GM10847 (cell line): ENCODE data around the gene PDE6H.

Source experiments
- POLR2A ChIP-seq: IDR thresholded peaks from 2 replicates; pipeline ENCODE4 v1.6.1; 2011; ENCODE audit not compliant: insufficient read length; ENCODE audit errors: extremely low read depth

The PDE6H gene

DNA sequence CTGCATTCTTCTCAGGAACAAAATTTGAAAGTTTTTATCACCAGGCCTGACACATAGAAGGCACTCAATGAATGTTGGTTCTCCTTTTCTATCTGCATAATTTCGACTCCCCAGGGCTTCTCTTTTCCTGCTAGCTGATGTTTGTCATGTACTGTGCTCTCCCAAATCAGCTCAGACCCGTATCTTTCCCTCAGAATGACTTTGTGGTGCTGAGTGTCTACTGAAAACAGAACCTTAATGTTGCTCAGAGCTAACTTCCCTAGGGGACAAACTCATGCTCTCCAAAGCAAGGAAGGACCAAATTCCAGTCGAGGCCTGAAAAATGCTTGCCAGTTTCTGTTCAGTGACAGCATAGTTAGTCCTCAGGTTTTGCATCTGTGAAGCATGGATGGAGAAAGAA, 13.4 kb upstream of the PDE6H start:
- TF ChIP-seq POLR2A = no peak

DNA sequence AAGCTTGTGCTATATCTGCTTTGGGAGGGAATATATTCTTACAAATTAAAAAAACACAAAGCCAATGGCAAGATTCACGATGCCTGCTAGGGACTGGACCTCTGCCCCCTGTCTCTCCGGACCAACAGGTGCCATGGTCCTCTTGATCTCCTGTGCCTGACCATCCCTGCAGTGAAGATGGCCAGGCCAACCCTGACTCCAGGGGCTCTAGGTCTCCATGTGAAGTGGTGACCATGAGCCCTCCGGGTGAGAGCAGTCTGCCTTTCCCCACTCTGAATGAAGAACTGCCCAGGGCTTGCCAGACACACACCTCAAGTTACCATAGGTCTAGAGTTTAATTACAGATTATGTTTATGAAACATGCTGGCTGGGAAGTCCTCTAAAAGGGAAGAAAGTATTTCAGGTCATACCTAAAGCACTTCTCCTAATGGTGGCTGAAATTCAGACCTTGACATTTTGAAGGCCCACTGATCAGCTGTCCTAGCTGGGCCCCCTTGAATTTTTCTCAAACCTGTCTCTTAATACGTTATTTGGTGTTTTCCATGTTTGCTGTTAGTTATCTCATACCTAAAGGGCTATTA, 12.8 kb upstream of the PDE6H start:
- TF ChIP-seq POLR2A = no peak

DNA sequence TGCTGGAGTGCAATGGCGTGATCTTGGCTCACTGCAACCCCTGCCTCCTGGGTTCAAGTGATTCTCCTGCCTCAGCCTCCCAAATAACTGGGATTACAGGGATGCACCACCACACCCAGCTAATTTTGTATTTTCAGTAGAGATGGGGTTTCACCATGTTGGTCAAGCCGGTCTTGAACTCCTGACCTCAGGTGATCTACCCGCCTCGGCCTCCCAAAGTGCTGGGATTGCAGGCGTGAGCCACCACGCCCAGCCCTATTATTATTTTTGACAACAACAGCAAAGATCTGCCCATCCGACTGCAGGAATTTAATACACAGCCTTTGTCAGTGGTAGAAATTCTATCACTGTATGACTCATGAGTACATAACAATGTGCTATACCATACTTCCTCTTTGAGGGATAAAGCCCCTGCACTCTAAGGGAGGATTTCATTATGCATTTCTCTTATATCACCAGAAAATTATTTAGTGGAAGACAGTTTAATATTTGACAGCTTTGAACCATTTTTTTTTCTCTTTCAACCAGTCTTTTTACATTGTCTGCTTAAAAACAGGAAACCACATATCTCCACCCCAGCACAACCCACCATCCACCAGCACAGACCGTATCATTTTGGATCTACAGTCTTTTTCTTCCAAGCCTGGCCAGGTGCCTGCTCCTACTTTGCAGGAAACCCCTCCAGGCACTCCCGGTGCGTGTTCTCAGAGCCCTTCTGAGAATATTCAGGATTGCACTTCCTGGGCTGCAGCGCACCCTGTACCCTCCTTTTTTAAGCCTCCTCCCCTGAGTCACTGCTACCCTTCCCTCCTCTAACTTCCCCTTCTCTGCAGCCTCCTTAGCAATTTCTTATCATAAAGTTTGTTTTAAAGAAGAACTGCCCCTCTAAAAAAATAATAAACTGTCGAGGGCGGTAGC, 12.0 kb upstream of the PDE6H start:
- no peak for TF ChIP-seq POLR2A

DNA sequence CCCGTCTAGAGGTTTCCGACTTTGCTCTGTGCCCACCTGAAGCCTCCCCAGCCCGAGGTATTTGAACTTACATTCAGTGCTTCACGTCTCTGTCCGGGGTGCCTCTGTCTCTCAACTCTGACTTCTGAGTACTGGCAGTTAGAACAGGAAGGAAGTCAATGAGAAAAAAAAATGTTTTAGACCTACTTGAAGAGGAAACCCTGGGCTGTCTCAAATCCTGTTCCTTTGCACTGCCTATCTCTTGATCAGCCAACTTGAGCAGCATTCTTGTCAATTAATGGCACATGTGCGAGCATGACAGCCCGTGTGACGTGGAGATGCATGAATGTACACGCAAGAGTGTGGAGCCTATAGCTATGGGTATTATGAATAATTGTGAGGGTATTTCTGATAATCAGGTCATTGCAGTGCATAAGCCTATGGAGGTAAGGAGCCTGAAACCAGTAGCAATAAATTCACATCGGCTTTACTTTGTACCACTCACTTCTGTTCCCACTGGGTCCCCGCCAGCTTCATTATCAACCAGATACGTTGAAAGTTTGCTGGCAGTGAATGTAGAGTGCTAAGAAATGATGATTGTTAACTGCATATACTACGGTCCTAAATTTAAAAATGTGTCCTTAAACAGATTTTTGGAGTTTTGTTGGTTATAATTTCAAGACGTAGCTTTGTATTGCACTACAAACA, 11.2 kb upstream of the PDE6H start, which contains the start of gene ARHGDIB:
Gene ARHGDIB, minus strand, starts transcription at position 136 of the 687 bp plus-strand sequence. CDS start 10,889 bp downstream, outside the sequence.
- no peak for TF ChIP-seq POLR2A

DNA sequence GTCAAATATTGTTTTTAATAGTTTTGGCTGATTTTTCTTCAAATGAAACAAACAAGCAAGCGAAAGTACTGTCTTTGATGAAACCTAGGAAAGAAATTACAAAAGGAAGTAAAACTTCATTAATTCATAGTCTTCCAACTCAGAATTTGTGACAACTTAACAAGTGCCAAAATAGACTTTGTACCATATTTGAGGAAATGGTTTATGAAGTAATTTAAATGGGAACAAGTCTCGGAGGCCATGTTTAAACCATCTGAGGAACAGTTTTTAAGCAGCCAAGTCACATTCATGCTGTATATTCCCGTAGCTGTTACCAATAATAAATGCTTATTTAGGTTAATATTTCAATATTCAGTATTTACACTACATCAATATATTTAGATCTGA, 10.7 kb upstream of the PDE6H start:
- TF ChIP-seq POLR2A = no peak

DNA sequence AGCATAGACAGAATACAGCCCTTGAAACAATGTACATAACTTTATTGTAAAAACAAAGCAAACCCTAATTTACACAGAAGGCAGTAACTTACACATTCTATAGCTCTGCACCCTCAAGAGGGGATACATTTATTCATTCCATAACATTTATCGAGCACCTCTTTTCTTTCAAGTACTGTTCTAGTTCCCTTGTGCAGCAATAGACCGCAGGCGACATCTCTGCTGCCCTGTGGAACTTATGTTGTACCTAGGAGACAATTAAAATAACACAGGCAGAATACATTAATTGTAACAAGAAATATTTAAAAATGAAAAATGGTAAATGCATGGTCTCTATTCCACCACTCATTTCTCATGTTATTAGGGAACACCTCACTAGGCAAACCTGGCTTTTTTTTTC, 10.0 kb upstream of the PDE6H start:
- TF ChIP-seq POLR2A = no peak

DNA sequence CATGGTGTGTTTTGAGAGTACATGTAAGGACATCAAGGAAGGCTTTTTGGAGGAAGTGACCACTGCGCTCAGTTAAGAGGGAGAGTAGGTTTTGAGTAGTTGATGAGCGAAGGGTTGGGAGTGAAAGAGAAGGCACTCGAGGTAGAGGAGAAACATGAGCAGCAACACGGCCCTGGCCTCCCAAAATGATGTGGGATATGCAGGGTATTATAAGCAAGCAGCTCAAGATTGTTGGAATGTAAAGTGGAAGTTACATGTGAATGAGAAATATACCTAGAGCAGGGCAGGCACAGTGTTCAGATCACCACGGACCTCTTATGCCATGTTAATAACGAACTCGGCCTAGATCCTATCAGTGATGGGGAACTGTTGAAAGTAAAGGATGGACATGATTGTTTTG, 9.3 kb upstream of the PDE6H start:
- TF ChIP-seq POLR2A = no peak

DNA sequence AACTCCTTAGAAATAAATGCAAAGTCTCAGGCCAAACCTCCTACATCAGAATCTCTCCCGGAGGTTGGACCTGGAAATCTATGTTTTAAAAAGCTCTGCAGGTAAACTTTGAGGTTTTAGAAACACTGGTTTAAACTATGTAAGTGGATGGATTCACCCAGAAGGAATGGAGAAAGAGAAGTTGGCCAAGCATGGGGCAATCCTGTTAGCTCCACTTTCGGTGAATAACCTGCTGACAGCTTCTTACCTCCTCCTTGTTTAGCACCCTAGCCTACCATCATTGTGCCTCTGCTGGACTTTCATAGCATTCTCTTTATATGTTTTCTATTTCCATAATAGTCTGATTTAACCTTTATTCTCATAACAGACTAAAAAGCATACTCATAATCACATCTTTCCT, 8.4 kb upstream of the PDE6H start:
- no peak for TF ChIP-seq POLR2A

DNA sequence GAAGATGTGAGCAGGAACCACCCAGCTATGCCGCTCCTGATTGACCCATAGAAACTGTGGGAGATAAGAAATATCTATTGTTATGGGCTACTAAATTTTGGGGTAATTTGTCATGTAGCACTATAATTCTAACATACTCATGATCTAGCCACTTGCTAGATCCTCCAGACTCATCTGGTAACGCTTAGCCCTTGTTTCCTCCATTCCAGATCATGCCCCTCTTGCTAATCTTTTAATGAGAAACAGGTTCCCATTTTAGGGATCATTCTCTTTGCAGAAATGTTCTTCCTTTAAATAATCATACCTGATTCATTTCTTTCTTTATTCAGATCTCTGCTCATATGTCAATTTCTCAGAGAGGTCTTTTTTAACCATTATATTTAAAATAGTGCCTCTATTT, 7.6 kb upstream of the PDE6H start:
- TF ChIP-seq POLR2A = no peak

DNA sequence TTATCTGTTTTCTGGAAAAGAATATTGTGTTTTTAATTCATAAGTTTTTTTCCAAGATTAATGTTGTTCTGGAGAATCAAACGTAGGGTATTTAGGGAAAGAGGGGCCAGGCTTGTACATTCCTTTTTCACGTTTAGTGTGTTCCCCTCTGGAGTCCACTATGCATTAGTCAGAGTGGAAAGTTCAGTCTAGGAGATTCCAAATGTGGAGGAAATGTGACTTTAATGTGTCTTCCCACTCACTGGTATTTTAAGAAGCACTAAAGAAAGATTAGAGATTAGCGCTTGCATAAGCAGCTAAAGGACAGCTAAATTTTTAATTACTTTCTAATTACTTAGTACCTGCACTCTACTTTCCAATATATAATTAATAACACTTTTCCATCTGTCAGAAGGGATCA, 4.4 kb upstream of the PDE6H start:
- no peak for TF ChIP-seq POLR2A

DNA sequence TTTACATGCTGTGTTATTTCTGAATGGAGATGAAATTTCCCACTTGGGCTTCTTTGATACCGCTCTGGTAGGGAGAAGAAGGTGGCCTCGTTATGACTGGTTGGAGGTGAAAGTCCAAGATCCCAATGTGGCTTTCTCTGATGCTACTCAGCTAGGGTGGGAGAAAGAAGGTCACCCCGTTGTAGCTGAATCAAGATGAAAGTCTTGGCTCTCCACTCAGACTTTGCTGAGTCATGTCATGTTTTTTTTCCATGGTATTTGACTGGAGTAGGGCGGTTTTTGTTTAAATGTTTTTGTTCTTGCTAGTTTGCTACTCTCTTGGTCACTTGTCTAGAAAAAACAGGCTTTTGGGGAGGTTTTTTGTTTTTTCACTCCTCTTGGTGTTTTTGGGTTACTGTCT, 2.4 kb upstream of the PDE6H start:
- no peak for TF ChIP-seq POLR2A

DNA sequence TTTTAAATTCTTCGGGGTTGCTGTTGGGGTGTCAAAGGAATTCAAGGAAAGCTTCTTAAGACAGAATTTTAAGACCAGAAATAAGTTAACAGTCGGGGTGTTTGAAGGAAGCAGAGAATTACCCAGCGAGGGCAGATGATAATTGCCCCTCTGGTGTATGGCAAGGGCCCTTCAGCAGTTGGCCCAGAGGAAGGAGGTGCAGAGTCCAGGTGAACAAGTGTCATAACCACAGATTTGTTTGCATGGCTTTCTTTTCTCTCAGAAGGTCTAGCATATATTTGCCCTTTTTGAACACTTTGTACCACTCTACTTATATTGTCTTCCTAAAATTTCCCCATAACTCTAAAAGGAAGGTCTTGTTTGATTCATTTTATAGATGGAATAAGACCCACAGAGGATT, 1.8 kb downstream of the PDE6H start:
- TF ChIP-seq POLR2A = no peak

DNA sequence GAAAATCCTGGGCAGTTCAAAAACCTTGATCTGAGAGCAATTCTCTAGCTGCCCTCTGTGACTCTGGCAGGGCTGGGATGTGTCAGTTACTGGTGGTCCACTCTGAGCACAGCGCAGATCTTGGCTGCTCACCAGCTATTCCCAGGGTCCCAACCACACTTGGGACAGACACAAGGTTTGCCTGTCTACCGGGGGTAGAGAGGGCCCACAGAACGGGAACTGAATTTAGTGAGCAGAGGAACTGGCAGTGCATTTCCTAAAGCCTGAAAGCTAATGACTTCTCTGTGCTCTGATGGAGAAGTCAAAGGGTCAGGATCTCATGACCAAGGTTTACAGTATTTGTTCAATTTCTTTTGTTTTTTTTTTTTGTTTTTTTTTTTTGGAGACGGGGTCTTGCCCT, 2.6 kb downstream of the PDE6H start:
- TF ChIP-seq POLR2A = no peak

DNA sequence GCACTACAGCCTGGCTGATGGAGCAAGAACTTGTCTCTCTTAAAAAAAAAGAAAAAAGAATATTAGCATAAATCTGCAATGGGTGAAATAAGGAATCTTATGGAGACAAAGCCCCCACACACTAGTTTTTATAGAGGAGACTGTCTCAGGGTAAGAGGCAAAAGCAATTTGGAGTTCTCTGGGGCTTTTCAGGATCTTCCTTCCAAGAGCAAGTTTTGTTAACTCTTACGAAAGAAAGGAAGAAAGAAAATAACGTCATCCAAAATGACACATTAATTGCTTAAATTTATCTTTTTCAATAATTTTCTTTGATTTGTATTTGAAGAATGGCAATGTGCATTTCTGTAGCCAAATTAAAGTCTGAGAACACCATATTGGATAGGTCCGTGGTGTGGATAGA, 3.8 kb downstream of the PDE6H start:
- TF ChIP-seq POLR2A = no peak

DNA sequence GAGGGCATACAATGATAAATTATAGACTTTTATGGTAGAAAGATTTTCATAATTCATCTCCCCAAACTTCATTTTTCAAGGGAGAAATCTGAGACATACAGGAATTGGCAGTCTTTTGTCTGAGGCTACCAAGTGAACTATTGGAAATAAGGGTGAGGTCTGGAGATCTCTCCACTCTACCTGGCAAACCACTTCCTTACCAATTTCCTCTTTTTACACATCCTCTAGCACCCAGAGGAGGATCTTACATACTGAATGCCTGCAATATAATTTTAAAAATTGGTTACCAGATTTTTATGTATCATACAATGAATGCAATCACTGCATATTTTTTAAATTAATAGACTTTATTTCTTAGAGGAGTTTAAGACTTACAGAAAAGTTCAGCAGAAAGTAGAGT, 6.6 kb downstream of the PDE6H start:
- no peak for TF ChIP-seq POLR2A

DNA sequence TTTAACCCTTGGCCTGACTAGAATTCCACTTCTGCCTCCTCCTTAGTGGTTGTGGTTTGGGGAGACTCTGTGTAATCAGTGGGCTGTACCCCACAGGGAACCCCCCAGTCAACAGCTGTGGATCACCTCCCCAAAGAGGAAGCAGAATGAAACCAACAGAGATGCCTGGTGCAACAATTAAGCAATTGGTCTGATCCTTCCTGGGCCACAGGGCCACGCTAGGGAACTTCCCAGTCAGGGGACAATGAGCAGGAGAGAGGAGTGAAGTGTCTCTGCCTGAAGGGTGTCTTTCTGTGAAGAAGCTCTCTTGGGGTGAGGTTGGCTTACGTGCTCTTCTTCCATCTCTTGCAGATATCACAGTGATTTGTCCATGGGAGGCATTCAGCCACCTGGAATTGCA, 8.2 kb downstream of the PDE6H start:
- no peak for TF ChIP-seq POLR2A

DNA sequence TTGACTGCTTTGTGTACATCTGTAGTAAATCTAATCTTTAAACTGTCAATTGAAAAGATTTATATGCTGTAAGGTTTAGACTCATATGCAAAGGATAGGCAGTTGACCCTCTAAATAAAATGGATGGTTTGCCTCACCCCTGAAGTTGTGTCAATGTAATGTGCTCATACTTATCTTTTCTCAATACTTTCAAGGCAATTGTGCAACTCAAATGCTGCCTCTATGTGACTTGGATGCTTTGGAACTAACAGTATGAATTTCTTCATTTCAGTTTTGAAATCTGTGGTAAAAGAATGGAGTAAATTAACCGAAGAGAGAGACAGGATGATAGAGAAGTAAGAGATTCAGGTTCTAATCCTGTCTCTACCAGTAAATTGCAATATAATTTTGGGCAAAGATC, 9.7 kb downstream of the PDE6H start:
- no peak for TF ChIP-seq POLR2A

DNA sequence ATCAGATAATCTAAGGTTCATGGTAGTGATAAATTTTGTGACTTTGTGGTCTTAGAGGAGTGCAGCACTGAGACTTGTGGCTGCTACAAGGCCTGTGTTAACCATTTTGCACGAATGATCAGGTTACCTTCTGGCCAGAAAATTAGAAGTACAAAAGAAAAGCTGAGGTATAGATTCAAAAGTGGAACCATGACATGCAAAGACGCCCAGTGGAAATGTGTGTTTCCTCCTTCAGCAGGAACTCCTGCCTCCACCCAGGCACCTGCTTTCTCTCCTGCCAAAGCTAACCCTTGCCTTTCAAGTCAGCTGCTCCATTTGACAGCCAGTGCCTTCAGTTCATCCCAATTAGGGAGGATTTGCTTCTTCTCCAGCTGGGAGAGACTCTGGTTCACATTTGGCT, 10.1 kb downstream of the PDE6H start:
- TF ChIP-seq POLR2A = no peak
